Activated CD8-positive, alpha-beta memory T cell treated with anti-CD3 and anti-CD28 coated beads, Interleukin-2, amount 50 U/mL, for 1 hour (primary cell): Measurements from ENCODE around the gene PPP1R37.

Experiments used
- DNase-seq: peaks from one replicate; pipeline ENCODE4 v3.0.0-alpha.2; 2020; ENCODE audit errors: extremely low read depth

The PPP1R37 gene

DNA sequence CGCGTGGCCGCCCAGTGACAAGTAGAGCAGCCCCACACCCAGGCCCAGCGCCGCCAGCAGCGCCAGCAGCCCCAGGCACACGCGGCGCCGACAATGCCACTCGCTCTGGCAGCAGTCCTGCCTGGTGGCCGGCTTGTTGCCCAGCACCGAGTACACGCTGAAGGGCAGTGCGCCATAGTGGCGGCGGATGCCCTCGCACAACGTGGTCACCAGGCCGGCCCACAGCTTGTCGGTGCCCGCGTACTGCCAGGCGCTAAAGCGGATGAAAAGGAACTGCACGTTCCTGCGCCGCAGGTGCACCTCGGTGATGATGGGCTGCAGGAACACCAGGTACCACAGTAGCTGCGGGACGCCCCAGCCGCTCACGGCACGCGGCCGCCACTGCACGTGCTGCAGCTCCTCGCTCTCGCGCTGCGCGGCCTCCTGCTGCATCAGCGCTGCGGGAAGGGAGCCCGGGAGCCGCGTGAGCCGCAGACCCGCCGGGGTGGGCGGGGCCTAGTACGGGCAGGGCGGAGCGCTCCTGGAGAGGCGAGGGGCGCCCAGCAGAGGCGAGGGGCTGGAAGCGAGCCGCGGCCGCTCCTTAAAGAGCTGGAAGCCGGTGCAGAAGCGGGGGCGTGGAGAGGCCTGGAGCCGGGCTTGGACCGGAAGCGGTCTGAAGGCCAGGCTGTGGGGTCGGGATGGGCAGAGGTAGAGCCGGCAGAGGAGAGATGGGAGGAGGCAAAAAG lies 60.5 kb downstream of the PPP1R37 start:
- no peak for DNase-seq

DNA sequence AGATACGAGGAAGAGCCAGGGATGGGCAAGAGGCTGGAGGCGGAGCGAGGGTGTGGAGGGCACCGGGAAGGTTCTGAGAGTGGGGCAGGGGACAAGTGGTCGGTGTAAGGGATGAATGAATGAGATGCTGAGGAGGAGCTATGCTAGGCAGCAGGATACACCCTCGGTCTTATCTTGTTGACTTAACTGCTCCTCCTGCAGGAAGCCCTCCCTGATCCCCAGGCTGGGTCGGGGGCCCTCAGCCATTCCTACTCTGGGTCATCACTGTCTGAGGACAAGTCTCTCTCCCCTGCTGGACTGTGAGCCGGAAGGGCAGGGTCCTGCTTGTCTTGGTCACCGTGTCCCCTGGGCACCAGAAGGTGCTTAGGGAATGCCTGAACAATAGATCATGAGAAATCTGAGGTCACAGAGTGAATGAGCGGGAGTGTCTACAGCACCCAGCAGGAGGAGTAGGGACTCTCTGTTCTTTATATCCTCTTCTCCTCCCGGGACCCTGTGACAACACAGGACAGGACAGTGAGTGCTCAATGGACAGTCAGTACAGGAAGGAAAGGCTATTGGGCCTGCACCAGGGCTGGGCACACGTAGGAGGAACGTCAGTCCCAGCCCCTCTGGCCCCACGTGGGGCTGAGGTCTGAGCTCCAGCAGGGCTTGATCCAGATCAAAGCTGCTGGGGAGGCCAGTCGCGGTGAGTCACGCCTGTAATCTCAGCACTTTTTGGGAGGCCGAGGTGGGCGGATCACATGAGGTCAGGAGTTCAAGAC lies 61.3 kb downstream of the PPP1R37 start:
- DNase-seq = no peak

GRCh38 chr19:45156011-45156630 lies 63.1 kb downstream of the PPP1R37 start:
- no peak for DNase-seq

DNA sequence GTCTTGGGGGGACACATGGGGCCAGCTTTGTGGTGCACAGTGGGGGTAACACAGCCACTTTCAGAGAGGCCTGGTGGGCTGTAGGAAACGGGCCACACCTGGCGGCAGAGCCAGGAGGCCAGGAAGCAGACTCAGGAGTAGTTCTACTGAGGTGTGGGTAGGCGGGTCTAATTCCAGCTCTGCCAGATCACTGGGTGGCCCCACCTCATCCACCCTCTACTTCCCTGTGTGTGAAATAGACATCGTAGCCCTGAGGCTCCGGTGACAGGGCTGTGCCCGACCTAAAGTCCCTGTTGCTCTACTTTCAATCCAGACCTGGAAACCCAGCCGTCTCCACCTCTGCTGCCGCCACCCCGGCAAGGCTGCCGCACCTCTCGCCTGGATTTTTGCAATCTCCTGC lies 63.8 kb downstream of the PPP1R37 start:
- DNase-seq = no peak

DNA sequence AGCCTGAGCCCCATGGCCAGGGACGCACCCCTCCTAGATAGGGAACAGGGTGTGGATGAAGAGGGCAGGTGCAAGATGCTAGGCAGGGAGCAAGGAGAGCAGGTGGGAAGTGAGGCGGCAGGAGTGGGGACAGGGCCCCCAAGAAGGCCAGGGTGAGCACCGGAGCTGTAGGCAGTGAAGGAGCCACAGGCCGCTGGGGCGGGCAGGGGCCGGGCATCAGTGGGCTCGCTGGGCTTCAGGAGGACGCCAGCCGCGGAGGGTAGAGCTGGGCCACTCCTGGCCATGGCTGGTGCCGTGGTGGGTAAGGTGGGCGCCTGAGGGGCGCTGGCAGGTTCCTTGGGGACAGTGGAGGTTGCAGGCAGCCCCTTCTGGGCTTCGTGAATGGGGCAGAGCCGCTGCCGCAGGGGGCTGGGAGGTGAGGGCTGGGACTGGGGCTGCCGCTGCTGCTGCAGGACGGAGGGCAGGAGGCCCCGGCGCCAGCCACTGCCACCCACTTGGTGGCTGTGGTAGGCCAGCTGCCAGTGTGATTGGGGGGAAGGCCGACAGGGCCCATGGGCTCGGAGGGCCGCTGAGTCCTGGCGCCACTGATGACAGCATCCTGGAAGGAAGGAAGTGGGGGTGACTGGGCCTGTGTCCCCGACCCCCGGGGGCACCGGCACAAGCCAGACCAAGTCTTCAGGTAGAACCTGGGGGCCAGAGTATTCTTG lies 65.7 kb downstream of the PPP1R37 start:
- DNase-seq = no peak

DNA sequence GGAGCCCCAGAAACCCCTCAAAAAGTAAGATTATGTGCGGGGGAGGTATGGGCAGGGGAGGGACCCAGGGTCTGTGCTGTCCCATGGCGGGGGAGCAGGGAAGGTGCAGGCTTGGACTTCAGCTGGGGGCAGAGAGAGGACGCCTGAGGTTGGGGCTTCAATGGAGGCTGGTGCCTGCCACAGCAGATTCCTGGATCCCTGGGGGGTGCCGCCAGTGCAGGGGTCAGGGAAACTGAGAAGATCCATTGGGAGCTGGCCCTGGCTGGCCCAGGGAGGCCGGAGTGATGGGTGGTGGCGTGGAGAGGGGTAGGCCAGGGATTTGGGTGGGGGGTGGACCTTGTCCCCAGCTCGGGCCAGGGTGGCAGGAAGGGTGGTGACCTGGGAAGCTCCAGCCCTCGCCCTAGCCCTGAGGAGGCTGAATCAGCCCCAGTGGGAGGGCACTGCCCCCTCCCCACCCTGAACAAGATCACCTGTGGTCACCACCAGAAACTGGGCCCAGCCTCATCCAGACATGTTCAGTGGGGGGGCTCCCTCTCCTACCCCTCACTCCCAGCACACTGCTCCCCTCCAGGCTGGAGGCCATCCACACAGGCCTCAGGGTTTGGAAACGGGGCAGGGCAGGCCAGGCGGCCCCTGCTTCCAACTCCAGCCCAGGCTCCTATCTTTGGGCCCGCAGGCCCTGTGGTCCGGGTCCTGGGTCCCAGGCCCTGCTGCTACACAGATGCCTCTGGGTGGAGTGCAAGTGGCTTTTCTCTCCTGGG lies 66.4 kb downstream of the PPP1R37 start:
- DNase-seq = no peak

- DNase-seq = no peak
Observed at GRCh38 chr19:45159971-45160324, 67.0 kb downstream of the PPP1R37 start.

- DNase-seq = no peak
Observed at GRCh38 chr19:45160870-45161737, 68.1 kb downstream of the PPP1R37 start, which contains the start of gene NKPD1. TSS of gene NKPD1 (minus strand) at chr19:45160982. CDS start at chr19:45160150, 832 bp downstream.

GRCh38 chr19:45161738-45162607 lies 69.0 kb downstream of the PPP1R37 start:
- DNase-seq = no peak

- no peak for DNase-seq
Observed at GRCh38 chr19:45162608-45163143, 69.7 kb downstream of the PPP1R37 start.

- no peak for DNase-seq
Observed at GRCh38 chr19:45163156-45163555, 70.2 kb downstream of the PPP1R37 start.

- no peak for DNase-seq
Observed at GRCh38 chr19:45163751-45164460, 70.9 kb downstream of the PPP1R37 start.

GRCh38 chr19:45164577-45165335 lies 71.8 kb downstream of the PPP1R37 start:
- DNase-seq = no peak

- DNase-seq = no peak
Observed at GRCh38 chr19:45166723-45167252, 73.8 kb downstream of the PPP1R37 start.

- no peak for DNase-seq
Observed at GRCh38 chr19:45168767-45169351, 75.9 kb downstream of the PPP1R37 start.

GRCh38 chr19:45169602-45170001 lies 76.6 kb downstream of the PPP1R37 start:
- DNase-seq = no peak
